SK-N-DZ (cell line): ENCODE data around the gene DR1. TPM values are rescaled to one million over a fixed set of nuclear protein-coding genes. Genes with fewer than 3 reads are reported as not detected.

Source experiments
- DNase-seq: peaks from one replicate; pipeline ENCODE4 v3.0.0-alpha.2; 2015; ENCODE audit warnings: low spot score
- polyA plus RNA-seq, 2 experiments: library from polyadenylated mRNA; depleted of rRNA; stranded (reverse); fragments of >200 nt; gene quantifications; 2 replicates each; pipeline ENCODE4 v1.2.3, GENCODE V29; 2014

The DR1 gene
- 35.7 and 46.6 TPM in 2 replicates for polyA plus RNA-seq (2014; cell fraction: cytosol; rRNA removed)
- polyA plus RNA-seq (2014; cell fraction: nucleus; rRNA removed) = 11.2 and 15.8 TPM in 2 replicates

DNA sequence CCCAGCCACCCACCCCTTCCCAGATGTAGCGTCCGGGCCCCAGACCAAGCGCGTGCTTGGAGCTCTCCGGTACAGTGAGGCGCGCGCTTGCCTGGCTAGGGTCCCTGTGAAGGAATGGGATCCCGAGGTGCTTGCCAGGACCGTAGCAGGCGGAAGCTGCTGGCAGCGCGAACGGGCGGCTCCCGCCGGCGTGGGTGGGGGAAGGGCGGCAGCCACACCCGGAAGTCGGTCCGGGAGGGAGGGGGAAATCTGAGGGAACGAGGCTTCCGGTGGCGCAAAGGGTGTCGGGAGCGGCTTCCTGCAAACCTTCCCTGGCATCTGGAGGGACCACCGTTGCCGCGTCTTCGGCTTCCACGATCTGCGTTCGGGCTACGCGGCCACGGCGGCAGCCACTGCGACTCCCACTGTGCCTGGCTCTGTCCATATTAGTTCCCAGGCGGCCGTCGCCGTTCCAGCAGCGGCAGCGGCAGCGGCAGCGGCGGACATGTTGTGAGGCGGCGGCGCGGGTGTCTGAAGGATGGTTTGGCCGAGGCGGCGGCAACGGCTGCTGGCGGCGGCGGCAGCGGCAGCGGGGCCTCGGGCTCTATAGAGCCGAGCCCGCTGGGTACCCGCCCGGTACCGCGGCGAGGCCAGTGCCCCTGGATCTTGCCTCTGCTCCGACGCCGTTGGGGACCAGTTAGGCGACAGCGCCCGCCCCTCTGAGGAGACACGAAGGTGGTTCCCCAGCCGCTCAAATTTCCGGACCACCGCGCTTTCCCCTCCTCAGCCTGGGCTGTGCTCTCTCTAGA, at the start of gene DR1:
DR1 (plus strand) TSS at position 275 of the 788 bp plus-strand sequence. CDS start 739 bp downstream, outside the sequence.
- DNase-seq = peak; percentile 87

DNA sequence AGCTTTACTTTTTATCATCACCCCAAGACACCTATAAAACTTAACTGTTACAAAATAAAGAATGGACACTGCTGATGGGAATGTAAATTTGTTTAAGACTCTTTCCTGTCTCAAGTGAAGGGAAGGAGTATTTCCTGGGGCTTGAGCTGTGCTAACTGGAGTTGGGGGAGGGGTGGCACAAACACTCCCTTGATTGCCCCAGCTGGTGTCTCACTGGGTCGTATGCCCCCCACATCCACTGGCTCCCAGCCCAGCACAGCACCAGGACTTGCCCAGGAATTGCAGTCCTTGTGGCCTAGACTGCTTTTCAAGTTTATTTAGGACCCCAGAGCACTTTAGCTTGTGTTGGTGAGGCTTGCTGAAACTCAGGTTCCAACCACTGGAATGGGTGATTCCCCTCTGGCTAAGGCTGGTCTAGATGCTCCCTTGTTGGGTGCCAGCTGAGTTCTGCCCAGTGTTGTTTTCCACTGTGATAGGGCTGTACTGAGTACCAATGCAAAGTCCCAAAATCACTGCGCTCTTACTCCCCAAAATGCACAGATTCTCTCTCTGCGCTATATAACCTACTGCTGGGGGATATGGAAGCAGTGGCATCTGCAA, 49.1 kb upstream of the DR1 start:
- no peak for DNase-seq

DNA sequence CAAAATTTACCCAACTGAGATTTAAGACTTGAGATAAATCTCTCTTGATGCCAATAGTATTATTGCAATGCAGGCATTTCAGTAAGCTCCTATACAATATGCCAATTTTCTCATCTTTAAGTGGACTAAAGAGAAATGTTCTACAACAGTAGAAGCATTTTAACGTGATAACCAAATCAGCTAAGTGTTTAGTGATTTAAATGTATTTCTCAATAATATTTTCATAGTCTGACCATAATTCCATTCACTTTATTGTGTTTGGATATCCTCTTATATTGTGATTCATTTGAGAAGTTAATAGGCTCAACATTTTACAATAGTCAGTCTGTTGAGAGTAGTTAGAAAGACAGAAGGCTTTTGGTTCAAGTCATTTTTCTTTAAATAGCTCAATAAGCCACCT, 44.6 kb upstream of the DR1 start:
- no peak for DNase-seq

DNA sequence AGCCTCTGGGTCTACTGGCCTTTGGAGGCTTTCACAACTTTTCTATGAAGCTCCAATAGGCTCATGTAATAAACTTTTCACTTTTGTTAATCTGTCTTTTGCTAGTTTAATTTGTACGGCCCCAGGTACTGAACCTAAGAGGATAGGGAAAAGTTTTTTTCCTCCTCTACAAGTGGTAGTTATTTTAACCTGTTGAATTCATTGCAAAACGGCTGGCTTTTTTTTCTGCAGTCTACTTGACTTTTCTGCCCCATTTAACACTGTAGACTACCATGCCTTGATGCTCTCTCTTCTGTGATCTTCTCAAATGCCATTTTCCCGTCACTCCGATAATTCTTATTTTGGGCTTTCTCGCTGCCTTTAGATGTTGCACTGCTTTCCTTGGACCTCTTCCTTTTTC, 43.6 kb upstream of the DR1 start:
- no peak for DNase-seq

DNA sequence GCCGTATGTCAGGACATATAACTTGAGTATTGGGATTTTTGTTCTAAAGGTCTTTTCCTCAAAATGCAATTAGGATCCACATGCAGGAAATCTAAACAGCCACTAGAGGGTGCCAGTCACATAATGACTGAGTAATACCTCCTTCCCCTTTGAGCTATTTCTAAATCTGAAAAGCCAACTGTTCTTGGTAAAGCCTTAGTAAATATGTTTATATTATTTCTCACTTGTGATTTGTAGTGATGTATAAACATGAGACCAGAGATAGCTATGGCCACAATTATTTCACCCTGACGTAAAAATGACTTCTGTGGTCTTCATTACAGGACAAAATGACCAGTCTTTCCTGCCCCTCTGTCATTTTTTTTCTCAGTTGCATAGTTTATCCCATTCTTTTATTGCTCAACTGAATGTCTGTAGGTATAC, 41.0 kb upstream of the DR1 start:
- DNase-seq = peak; percentile 56

DNA sequence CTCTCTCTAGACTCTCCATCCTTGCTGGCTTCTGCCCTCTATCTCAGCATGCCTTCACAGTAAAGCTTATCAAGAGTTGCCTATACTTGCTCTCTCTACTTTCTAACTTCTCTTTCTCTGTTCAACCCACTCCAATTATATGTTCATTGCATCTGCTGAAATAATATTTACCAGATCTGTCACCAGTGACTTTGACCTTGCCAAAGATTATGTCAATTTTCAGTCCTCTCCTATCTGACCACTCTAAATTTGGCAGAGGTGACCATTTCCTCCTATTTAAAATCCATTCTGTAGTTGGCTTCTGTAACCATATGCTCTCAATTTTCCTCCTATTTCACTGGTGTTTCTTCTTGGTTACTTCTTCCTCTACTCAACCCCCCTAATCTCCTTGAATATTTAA, 38.8 kb upstream of the DR1 start:
- no peak for DNase-seq

DNA sequence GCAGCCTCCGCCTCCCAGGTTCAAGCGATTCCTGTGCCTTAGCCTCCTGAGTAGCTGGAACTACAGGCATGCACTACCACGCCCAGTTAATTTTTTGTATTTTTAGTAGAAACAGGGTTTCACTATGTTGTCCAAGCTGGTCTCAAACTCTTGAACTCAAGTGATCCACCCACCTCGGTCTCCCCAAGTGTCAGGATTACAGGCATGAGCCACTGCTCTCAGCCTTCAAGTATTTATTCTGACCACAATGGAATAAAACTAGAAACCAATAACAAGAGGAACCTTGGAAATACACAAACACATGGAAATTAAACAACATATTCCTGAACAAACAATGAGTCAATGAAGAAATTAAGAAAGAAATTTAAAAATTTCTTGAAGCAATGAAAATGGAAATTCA, 32.7 kb upstream of the DR1 start:
- no peak for DNase-seq

DNA sequence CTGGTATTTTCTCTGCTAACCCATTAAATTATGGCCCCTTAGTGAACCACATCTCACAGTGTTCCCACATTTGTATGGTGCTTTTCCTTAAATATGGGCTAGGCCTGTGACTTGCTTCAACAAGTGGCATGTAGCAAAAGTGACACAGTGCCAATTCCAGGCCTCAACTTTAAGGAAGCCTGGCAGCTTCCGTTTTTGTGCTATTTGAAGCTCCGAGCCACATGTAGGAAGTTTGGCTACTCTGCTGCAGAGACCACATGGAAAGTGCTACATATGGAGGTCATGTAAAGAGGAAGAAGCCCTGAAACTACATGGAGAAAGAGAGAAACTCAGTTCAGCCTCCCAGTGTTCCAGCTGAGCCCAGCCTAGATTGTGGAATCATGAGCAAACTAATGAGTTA, 28.5 kb upstream of the DR1 start:
- DNase-seq = no peak

DNA sequence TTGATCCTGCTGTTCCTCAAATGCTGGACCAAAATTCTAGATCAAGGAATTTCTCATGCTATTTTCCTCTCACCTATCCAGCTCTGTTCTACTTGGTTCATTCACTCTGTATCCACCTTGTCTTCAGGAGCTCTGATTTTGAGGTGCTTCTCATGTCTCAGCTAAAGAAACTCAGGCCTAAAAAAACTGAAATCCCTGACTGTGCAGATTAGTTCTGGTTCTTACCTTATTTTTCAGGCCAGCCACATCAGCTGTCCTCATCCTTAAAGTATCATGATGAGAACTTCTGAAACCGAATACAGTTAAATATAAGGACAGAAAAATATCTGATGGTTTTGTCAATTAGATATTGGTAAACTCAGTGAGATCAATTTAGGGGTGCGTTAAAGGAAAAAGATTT, 27.8 kb upstream of the DR1 start:
- no peak for DNase-seq

DNA sequence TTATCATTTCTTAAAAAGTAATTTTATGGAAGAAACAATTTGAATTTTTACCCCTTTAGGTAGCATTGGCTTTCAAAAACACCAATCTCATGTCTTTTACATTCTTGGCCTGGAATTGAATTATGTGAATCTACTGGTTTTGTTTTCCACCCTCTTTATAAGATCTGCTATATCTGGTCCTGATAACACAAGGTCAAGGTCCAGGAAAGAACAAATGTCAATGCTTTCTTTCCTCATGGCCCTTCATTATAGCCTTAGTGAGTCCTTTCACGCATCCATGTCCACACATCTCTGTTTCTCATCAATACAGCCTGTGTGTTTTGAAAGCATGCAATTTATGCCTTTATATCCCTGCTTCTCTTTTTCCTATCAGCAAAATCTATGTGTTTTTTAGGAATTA, 24.0 kb upstream of the DR1 start:
- DNase-seq = no peak

DNA sequence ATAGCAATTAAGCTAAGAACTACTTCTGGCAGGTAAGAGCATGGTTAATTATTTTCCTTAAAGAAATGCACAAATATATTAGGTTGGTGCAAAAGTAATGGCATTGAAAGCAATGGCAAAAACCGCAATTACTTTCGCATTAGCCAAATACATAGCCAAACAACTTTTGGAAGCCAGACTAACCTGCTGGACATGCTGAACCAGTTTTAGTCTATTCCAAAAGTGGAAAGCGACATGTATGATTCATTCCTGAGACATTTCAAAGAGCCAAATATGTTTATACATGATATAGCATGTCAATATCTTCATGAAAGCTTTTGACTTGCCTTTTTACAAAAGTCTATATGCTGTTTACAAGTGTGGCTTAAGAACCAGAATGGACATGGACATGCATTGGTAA, 23.4 kb upstream of the DR1 start:
- DNase-seq = no peak

DNA sequence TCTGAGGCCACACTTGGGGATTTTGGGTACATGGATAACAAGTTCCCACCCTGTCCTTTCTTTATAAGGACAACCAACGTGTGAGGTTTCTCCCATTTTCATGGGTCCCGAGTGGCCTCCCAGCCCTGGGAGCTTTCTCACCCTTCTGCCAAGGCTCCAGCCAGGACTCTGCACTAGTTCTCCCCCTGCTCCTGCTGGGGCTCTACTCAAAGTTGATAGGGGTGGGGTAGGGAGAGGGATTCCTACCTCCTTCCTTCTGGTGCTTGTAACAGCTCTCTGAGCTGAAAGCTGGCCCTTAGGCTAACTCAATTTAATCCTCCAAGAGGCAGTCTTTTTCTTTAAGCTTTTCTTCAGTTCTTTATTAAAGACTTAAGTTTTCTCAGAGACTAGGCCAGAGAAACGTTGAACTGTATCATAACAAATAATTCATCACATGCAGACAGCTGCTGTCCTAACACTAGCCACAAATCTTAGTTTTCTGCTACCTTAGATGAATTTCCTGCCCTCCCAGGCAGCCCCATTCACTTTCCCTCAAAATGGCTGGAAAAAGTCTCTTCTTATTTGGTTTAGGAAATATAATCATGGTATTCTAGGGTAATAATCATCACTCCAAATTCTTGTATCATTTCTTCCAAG, 22.4 kb upstream of the DR1 start:
- no peak for DNase-seq

DNA sequence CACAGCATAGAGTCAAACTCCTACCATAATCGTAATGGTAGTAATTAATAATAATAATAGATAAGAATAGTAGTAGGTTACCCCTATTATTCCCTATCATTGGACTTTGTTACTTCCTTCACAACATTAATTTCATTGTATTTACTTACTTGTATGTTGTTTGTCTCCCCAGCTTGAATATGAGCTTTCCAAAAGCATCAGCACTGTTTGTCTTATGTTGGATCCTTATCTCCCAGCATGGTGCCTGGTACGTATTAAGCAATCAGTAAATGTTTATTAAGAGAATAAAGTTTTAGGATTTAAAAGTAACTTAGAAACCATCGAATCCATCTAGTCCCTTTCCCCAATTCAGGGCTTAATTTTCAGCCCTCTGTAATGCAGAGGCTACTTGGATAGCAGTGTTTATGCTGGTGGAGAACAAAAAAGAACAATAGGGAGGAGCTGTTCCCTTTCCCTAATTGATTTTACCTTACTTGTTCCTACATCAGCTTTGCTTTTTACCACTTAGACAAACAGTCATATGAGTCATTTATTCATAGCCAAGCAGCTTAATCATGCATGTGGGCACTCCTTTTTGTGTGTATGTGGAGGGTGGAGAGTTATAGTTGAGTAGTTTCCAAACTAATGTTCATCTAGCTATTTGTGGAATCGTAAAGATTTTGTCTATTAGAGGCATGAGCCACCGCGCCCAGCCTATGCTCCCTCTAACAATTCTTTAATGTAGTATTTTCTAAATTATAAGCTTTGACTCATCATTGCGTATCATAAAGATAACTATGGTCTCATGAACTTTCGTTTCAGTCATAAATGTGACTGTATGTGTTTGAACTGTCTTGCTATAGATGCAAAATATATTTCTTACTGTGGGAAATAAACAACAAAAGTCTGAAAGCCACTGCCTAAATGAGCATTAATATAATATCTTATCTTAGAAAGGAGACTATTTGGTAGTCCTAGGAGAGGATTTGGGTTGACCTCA, 20.9 kb upstream of the DR1 start:
- no peak for DNase-seq

DNA sequence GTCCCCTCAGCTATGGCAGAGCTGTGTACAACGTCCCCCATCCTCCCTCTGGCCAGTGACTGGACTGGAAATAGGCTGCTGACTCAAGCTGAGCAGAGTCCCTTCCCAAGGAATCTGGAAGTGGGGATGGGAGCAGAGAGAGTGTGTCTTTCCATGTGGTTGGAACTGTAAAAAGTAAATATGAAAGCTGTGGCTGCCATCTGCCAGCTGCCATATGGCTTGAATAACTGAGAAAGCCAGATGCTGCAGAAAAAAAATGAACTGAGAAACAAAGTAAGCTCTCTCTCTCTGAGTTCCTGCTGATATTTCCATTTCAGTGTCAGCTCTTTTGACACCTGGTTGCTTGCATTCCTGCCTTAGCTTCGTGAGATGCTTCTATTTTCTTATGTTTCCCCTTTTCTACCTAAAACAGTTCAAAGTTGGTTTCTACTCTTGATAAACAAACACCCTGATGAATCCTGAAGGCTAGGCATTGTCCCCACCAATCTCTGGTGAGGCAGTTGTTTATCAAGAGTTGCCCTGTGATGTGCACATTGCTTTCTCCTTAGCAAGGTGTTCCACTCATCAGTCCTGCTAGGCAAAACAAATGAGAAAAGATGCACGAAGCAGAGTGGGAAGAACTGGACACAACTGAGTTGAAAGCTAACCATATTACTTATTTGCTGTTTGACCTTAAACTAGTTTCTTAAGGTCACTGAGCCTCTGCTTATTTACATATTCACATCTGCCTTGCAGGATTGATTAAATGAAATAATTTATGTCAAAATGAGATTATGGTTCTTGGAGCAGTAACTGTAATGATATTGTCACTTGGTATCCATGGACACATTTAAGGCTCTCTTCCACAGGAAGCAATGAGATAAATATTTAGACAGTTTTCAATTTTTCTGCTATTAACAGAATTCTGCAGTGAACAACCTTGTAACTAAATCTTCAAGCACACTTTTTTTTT, 16.6 kb upstream of the DR1 start:
- DNase-seq = no peak

DNA sequence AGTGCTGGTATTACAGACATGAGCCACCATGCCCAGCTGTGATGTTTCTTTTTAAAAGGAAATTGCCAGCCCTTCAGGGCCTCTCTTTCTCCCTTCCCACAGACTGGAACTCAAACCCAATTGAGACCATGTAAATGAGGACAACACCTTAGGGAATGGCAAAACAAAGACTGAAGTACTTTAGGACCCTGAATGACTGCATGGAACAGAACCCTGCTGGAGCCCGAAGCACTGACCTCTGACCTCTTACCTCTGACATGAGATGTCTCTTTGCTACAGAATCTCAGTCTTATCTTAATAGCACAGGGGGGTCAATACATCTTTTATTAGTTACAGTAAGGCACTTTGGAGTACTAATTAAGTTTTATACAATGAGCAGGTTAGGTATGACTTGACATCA, 15.5 kb upstream of the DR1 start:
- no peak for DNase-seq

DNA sequence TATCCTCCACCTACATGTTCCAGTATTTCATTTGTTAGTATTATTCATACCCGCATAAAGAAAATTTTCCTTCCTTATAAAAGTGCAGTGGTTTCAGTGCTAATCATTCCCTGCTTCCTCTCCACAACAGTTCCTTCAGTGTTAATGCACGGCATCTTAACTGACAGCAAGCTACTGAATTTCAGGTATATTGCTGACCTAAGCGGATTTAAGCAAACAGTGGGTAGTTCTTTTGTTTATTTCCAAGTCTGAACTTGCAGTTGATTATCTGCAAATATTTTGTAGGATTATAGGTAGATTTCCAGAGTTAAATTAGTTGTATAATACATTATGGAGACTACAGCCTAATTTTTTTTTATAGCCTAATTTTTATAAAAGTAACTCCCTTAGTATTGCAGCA, 15.1 kb upstream of the DR1 start:
- DNase-seq = no peak

DNA sequence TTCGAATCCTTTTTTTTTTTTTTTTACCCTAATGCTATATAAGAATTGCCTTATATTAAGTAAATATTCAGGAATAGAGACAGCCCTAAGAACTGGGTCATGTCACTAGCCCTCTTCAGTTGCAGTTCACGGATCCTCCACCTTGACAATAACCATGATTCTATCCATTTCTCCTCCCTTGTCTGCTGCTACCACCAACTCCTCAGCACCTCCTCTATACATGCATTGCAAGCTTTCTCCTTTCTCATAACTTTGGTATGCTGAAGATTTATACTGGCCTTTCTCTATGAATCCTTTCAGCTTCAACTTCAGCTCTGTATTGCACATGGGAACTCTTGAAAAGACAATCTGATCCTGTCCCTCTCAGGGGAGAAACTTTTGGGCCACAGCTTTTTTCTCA, 14.3 kb upstream of the DR1 start:
- DNase-seq = no peak

DNA sequence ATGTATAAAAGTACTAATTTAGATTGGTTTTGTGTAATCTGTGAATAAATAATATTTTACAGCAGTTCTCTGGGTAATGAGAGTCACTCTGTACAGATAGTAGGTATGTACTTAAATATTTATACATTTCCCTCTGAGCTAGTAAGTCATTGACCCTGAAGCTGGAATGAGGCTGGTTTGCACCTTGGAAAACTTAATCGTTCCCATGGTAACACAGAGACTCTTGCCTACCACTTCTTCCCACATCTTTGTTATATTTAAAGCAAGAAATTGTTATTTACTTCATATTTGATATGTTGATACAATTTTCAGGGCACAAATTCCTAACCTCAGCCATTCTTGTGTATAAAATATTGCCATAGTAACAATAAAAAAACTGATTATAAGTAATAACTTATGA, 13.3 kb upstream of the DR1 start:
- DNase-seq = no peak

DNA sequence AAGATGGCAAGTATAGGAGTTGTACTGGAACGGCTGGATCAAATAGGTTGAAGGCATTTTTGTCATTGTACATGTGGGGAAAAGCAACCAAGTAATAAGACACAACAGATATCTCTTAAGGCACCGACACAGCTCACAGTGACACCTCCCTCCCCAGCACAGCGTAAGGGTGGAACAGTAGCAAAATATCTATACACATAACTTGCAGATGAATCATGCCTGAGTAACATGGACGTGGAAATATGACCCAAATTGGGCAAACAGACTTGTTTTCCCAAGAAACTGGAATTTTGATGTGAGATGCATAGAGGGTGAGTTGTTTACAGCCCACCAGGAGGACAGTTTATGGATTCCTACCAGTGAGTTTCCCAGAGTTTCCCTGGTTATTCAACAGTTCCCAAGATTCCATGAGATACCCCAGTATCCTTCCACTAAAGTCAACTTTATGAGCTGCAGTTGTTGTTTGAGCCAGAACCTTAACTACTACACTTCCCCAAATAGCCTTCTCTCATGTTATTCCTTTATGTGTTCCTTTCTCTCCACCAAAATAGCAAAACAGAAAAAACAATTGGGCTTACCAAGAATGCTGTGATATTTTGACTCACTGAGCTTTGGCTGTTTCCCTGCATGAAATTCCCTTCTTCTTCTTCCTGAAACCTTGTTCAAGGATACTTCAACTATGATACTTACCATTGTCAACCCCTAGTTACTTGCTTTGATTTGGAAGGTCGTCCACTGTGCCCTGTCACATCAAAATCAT, 7.1 kb upstream of the DR1 start:
- DNase-seq = no peak
